GM18861 (cell line): ENCODE results near the gene EML4.
A peak's percentile ranks its signal among the peaks of the same experiment; 100 is the strongest.
"Not testable (repeated sequence)": the region's sequence is repeated elsewhere in the genome, so short reads cannot be mapped to it uniquely, and the experiment has no call there.

Experiments
- ATAC-seq: cut with Tn5 transposase; IDR thresholded peaks from one replicate; pipeline ENCODE4 v1.9.1; 2021; ENCODE audit not compliant: unreplicated experiment

EML4 gene

DNA sequence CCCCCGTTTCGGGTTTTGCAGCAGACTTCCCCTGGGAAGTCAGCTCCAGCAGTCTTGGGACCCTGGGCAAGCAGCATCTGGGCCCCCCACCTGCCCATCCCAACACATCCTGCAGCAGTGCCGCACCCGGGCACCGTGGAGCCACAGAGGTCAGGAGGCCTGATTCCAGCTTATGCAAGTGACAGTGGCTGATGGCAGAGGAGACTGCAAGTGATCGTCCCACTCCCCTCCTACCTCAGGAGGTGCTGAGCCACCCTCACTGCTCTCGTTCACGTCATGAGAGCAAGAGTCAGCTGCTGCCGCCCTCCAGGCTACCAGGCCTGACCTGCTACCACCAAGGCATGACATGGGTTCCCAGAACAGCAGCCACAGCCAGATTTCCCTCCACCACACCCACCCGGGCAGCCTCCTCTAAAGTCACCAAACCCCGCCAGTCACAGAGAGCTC lies 173.7 kb downstream of the EML4 start:
- ATAC-seq: no peak

- no peak for ATAC-seq
These were observed 176.8 kb downstream of the EML4 start for GRCh38 chr2:42345986-42346385.

DNA sequence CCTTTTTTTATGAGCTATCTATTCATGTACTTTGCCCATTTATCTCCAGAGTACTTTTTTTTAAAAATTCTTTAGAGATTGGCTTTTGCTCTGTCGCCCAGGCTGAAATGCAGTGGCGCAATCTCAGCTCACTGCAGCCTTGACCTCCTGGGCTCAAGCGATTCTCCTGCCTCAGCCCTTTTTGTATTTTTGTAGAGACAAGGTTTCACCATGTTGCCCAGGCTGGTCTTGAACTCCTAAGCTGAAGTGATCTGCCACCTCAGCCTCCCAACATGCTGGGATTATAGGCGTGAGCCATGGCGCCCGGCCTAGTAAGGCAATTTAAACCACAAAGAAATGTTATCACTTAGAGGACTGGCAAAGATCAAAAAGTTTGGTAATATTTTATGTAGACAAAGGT lies 177.7 kb downstream of the EML4 start:
- ATAC-seq: not testable (repeated sequence)

DNA sequence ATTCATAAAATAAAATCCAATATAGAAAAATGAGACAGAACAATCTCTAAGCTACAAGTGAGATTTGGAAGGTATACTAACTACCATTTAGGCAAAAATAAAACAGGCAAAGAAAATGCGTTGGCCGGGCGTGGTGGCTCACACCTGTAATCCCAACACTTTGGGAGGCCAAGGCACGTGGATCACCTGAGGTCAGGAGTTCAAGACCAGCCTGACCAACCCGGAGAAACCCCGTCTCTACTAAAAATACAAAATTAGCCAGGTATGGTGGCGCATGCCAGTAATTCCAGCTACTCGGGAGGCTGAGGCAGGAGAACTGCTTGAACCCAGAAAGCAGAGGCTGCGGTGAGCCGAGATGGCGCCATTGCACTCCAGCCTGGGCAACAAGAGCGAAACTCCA lies 178.4 kb downstream of the EML4 start:
- ATAC-seq: not testable (repeated sequence)

- ATAC-seq: no peak
These were observed 179.1 kb downstream of the EML4 start for GRCh38 chr2:42348113-42348805.

DNA sequence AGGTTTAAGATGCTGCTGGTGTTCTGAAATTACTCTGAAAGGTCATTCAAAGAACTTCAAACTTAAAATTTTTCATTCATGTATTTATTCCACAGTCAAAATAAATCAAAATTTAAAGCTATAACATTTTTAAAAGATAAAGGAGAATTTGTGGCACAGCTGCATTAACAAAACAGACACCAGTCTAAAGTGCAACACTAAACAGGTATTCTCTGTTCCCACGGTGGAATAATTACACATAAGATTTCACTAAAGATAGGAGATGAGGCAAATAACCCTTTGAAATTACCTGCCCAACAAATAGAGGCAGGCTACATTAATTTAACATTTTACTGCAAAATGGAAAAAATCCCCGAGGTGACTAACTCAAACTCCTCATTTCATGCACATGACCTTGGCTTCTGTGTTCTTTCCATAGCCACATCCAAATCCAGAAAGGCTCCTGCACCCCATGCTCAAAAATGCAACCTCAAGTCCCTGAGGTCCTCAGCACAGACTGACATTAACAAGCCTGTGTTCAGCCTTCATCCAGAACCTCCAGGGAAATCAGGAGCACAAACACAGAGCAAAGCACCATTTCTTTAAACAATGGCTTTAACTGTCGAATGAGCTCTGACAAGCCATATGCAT lies 181.4 kb downstream of the EML4 start:
- ATAC-seq: no peak

GRCh38 chr2:42351864-42352263 lies 182.7 kb downstream of the EML4 start:
- no peak for ATAC-seq

DNA sequence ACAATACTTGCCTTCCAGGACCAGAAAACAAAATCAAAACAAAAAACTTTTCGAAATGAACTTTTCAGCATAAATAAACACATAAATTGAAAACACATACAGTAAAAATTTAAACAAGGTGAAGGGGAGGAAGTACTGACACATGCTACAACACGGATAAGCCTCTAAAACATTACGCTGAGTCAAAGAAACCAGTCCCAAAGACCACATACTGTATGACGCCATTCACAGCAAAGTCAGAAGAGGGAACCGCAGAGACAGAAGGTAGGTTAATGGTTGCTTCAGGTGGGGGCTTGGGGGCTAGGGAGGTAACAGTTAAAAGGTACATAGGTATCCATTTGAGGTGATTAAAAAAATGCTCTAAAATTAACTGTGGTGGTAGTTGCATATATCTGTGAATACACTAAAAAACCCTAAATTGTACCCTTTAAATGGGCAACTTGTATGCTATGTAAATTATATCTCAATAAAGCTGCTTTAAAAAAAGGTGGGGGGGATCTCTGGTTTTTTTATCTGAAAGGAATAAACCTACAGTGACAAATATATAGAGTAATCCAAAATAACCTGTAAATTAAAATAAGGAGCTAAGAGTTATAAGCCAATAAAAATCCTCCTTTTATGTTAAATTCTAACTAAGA lies 184.8 kb downstream of the EML4 start:
- ATAC-seq: no peak

GRCh38 chr2:42359304-42359964 lies 190.3 kb downstream of the EML4 start:
- no peak for ATAC-seq

- no peak for ATAC-seq
These were observed 190.9 kb downstream of the EML4 start for GRCh38 chr2:42359965-42360483.

DNA sequence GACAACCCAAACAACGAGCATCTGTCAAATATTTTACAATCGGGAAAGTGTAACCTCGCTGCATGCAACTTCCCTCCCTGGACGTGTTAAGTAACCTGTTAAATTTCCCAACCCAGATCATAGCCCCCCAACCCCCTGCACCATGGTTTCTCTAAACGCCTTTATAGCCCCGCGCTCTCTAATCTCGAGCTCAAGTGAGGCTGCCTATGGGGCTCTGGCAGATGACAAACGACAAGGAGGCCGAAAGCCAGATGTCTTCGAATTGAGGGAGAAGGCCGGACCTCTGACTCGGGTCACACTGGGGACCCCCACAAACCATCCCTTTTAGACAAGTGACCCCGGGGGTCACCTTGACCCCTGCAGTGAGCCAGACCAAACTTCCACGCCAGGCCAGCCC lies 191.3 kb downstream of the EML4 start:
- no peak for ATAC-seq

DNA sequence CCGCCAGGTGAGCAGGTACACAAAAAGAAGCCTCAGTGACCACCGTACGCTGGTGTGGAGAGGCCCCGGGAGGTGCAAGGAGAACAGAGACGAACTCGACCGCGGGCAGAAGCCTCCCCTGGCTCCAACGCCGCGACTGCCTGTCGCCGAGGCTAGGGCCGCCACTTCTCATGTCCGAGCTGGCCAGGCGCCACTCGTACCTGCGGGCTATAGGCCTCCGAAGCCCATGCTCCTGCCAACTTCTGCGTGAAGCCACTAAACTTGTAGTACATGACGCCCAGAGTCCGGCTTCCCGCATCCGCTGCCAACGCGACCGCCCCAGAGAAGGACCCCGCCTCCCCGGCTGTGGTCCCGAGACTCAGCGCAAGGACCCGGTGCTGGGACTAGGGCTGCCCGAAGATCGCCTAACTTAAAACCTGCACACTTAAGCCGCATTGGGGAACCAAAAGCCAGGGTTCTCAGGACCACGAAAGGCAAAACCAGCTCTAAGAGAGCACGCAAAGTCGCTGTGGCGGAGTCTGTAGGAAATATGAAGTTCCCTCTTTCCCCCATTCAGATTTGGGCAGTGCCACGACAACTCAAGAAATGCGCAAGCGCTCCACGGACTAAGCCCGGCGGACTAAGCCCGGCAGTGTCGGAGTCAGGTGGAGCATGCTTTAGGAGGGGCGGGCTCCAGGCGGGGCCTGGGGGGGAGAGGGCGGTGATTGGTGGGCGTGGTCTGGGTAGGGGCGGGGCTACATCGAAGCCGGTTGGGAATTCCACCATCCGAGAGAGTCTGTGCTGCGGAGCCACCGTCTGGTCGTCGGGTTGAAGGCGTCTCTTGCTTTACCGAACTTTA lies 192.0 kb downstream of the EML4 start, which contains the start of gene COX7A2L:
Gene COX7A2L (minus strand): TSS at position 328 of the 838 bp plus-strand sequence. CDS start 56 bp downstream, at position 272.
- peak; percentile 75 for ATAC-seq

- ATAC-seq: no peak
These were observed 192.7 kb downstream of the EML4 start for GRCh38 chr2:42361728-42362283.

GRCh38 chr2:42363413-42363812 lies 194.3 kb downstream of the EML4 start:
- no peak for ATAC-seq

- ATAC-seq: no peak
These were observed 195.5 kb downstream of the EML4 start for GRCh38 chr2:42364658-42365057.

DNA sequence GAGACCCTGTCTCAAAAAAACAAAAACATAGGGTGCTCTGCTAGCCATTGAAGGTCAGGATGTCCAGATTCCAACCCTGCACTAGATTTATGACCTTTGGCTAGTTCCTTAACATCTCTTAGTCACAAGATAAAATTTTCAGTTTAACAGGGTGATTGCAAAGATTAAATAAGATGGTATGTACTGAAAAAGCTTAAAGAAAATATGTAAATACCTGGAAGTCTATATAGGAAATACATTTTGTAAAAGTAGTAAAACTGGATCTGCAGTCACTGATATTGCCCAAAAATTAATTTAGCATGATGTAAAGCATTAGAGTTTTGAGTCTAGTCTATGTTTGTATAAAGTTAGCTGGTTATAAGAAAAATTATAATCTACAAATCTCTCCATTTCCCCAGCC lies 197.3 kb downstream of the EML4 start:
- no peak for ATAC-seq

- no peak for ATAC-seq
These were observed 198.7 kb downstream of the EML4 start for GRCh38 chr2:42367835-42368234.

- ATAC-seq: no peak
These were observed 199.8 kb downstream of the EML4 start for GRCh38 chr2:42368817-42369531.

DNA sequence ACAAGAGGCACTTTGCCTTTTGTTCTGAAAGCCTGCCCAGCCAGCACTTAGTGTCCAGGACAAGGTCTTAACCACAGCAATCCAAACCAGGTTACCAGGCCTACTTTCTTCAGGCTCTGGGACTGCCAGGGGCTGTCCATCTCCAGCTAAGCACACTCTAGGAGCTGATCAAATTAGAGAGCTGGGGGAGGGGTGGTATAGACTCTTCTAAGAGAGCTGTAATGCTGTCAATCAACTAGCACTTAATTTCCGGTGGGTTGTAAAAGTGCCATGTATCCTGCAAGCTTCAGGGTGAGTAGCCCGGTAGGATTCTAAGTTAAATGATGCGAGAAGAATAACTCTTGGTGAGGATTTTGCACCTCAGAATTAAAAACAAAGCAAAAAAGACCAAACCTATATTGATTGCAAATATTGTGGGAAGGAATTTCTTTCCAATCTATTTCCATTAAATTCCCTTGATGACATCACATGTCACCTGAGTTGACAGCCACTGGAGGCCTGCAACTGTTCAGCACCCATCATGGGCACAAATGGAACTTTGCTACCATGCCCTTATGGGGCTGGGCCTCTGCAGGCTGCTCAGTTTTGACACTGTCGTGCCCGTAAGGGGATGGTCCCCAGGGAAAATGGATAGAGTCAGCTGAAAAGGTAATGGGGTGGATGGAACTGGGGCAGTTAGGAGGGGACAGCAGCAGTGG lies 200.5 kb downstream of the EML4 start:
- no peak for ATAC-seq
